Measurements from ENCODE around the gene FAM228A.

The FAM228A gene

GRCh38 chr2:24231461-24231881, 56.6 kb downstream of the FAM228A start:
- no peak for DNase-seq

DNA sequence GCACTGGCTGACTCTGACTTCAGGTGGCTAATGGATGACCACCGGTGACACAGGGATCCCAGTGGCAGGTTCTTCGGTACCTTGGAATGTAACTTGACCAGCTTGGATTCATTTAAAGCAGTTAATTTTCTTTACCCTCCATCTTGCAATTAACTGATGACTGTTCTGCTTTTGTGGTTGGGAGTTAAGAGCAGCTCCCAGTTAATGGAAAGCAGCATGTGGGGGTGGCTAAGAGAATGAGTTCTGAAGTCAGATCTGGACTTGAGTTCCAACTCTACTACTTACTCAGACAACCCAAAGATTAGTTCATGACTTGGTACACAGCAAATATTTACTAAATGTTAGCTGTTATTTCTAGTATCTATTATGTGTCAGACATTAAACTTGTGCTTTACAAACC, 58.5 kb downstream of the FAM228A start:
- no peak for DNase-seq

- DNase-seq = no peak
Observed at GRCh38 chr2:24237313-24237712, 62.5 kb downstream of the FAM228A start.

DNA sequence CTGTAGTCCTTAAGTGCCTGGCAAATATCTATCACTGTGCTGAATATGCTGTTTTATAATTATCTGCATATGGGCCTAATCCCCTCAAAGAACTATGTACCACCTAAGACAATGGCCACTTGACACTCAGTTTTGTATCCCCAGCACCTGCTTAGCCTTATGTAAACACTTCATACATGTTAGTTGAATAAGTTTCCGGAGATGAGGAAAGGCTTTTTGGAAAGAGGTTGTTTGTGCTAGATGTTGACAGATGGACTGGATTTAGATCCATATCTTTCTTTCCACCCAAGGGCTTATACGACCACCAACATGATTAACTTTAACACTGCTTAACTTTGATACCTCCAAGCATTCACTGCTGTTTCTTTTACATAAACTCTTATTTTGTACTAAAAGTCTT, 63.3 kb downstream of the FAM228A start:
- no peak for DNase-seq

- DNase-seq = no peak
Observed at GRCh38 chr2:24239553-24239952, 64.7 kb downstream of the FAM228A start.
